Right lobe of liver (tissue), 6 donors: ENCODE data around the gene RPUSD2. TPM values are rescaled to one million over a fixed set of nuclear protein-coding genes. Genes with fewer than 3 reads are reported as not detected.

Experiments used
- ATAC-seq, 4 donors: fragments of 200-7000 bp; cut with Tn5 transposase; one replicate each; pipeline ENCODE4 v1.9.1; 2020; ENCODE audit warnings: mild to moderate bottlenecking in 4 of 4, moderate library complexity in 4 of 4
- DNase-seq, 3 donors: peaks; one replicate each; pipeline ENCODE4 v3.0.0-alpha.2; 2020
- H3K27ac ChIP-seq, 3 donors: fragments of 200-600 bp; one replicate each; pipeline ENCODE4 v1.8.0; 2022
- H3K27me3 ChIP-seq, 2 donors: fragments of 200-600 bp; one replicate each; pipeline ENCODE4 v1.8.0; 2022
- H3K36me3 ChIP-seq, 4 donors: fragments of 200-600 bp; sonication (generic) in 1 of 4; one replicate each; pipeline versions ENCODE4 v1.5.1 to v1.8.0; 2017 to 2022; ENCODE audit warnings: control low read depth in 1 of 4
- H3K4me1 ChIP-seq, 4 donors: fragments of 200-600 bp; sonication (generic) in 1 of 4; one replicate each; pipeline versions ENCODE4 v1.5.1 to v1.8.0; 2017 to 2022; ENCODE audit warnings: control low read depth in 1 of 4
- H3K4me3 ChIP-seq, 3 donors: fragments of 200-600 bp; one replicate each; pipeline ENCODE4 v1.8.0; 2022
- H3K9me3 ChIP-seq, 4 donors: fragments of 200-600 bp; sonication (generic) in 1 of 4; one replicate each; pipeline versions ENCODE4 v1.5.1 to v1.8.0; 2017 to 2022; ENCODE audit warnings: control low read depth in 1 of 4
- POLR2A ChIP-seq: fragments of 450-650 bp; IDR thresholded peaks from one replicate; pipeline ENCODE4 v1.6.1; 2017; ENCODE audit warnings: antibody characterized with exemption, mild to moderate bottlenecking
- WGBS: methylation state at CpG from one replicate; pipeline ENCODE4 v1.1.6; 2018; ENCODE audit warnings: low coverage, low lambda C conversion rate; ENCODE audit not compliant: insufficient coverage; ENCODE audit errors: missing lambda C conversion rate; 5-methylcytosine and 5-hydroxymethylcytosine counted together
- intact Hi-C, 2 donors: fragments of 100-400 bp; cut with DNase I; formaldehyde crosslinking; loops; one replicate each; pipeline versions ENCODE4 v1.11.2 to v1.14.1; 2022
- total RNA-seq, 6 experiments: library from RNA; depleted of rRNA in 2 of 6; stranded (reverse); fragments of >200 nt in 2 of 6; fragmentation: NEBNext Ultra II Directional in 3 of 6; extraction: Animal tissue kit (Norgen Biotek cat#: 25700) in 3 of 6; gene quantifications; one replicate each; pipeline versions ENCODE4 v1.1.0 to v1.2.4, GENCODE V29; 2016 to 2023
- TF ChIP-seq, protein P1 (sequence below), 4 donors: fragments of 200-600 bp in 3 of 4; fragments of 450-650 bp in 1 of 4; IDR thresholded peaks; one replicate each; pipeline versions ENCODE4 v1.5.1 to v1.8.0; 2016 to 2022; ENCODE audit warnings: antibody characterized with exemption in 4 of 4, mild to moderate bottlenecking in 2 of 4
- donor health status: DM: no; HTN: yes; CAD: no.
- donor health status: DM: no; HTN: no; CAD: no.
- donor health status: DM: no; HTN: no; CAD: no.
- donor health status: DM: no; HTN: yes; CAD: no.
- donor health status: DM: no; HTN: yes; CAD: no.

RPUSD2 gene
- total RNA-seq, 6 experiments from 2014 or later: 4.7 to 7.4 (median 6.1) TPM

DNA sequence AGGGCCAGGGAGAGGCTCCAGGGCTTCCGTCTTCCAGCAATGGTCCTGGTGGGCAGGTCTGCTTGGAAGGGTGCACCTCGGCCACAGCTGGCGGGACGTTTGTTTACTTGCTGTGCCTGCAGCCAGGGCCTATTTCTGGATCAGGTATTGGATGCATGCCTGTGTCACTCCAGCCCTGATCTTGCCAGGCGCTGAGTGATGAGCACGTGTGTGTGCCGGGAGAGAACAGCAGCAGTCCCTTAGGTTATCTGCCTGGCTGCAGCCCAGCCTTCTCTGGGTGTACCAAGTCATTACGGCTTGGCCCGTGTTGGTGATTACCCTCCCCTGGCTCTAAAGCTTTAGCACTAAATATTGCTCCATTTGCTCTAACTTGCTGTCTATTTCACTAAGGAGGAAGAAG, 19.2 kb upstream of the RPUSD2 start:
- no peaks in the 10 kb centered on the region for H3K9me3 ChIP-seq
- H3K27ac ChIP-seq: peak overlapping the region in 1 of 3 donors; percentile 18
- DNase-seq: peak; percentile 86 to 97 (median 94)

DNA sequence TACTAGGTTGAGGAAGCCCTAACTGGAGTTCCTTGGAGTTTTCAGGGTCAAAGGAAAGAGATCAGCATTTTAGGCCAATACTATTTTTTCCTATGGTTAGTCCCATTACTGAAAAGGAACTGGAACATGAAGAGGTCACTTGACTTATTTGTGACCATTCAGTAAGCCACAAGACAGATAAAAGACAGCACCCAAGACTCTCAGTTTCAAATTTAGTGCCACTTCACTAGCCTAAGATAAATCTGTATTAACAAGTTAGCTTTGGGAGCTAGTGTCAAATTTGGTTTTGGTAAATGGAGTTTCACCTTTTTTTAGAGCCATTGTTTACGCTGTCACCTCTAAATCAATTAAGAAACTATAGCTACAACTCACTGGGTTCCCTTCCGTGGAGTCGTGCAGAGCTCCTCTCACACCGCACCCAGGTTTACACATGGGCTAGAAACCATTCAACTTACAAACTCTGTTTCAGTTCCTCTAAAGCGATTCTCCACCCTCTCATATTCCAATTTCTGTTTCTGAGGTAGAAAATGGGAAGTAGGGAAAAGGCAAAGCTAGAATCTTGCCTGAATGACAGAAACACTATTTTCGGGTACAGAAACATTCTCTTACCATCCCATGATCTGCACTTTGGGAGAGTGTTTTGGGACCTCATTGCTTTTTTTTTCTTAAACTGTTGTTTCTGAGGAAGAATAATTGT, 18.6 kb upstream of the RPUSD2 start:
- H3K27me3 ChIP-seq: no peaks in the 10 kb centered on the region
- H3K9me3 ChIP-seq: no peaks in the 10 kb centered on the region
- H3K4me3 ChIP-seq: no peak overlapping the region
- no peak for TF ChIP-seq POLR2A
- TF ChIP-seq, protein P1, sequence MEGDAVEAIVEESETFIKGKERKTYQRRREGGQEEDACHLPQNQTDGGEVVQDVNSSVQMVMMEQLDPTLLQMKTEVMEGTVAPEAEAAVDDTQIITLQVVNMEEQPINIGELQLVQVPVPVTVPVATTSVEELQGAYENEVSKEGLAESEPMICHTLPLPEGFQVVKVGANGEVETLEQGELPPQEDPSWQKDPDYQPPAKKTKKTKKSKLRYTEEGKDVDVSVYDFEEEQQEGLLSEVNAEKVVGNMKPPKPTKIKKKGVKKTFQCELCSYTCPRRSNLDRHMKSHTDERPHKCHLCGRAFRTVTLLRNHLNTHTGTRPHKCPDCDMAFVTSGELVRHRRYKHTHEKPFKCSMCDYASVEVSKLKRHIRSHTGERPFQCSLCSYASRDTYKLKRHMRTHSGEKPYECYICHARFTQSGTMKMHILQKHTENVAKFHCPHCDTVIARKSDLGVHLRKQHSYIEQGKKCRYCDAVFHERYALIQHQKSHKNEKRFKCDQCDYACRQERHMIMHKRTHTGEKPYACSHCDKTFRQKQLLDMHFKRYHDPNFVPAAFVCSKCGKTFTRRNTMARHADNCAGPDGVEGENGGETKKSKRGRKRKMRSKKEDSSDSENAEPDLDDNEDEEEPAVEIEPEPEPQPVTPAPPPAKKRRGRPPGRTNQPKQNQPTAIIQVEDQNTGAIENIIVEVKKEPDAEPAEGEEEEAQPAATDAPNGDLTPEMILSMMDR (IDR thresholded peaks at IDR 0.05): no peak
- H3K36me3 ChIP-seq: peaks cover 0 to 13% (median 1%) of the 10 kb centered on the region in 4 donors
- intact Hi-C loops: no loop called here
- ATAC-seq (peak in 2 of 4 donors; percentile 6 to 27), DNase-seq (no peak)
- H3K4me1 ChIP-seq: peaks cover 0 to 12% (median 2%) of the 10 kb centered on the region in 4 donors
- peak overlapping the region in 1 of 3 donors; percentile 18 for H3K27ac ChIP-seq
- 74% methylated on average over 6 of the region's 6 CpGs for WGBS

More for the DNA sequence above, 19.2 kb upstream of the RPUSD2 start:
- WGBS: 10% methylated on average over 5 of the region's 9 CpGs
- TF ChIP-seq POLR2A: no peak
- TF ChIP-seq, protein P1 (IDR thresholded peaks at IDR 0.05): no peak
- Histone ChIP-seq H3K36me3 (peaks cover 0 to 10% (median 0%) of the 10 kb centered on the region in 4 donors), H3K4me3 (no peak overlapping the region), H3K27me3 (no peaks in the 10 kb centered on the region), H3K4me1 (peaks cover 0 to 12% (median 2%) of the 10 kb centered on the region in 4 donors)
- intact Hi-C loops: no loop called here
- ATAC-seq: peak; percentile 84 to 96 (median 93)

DNA sequence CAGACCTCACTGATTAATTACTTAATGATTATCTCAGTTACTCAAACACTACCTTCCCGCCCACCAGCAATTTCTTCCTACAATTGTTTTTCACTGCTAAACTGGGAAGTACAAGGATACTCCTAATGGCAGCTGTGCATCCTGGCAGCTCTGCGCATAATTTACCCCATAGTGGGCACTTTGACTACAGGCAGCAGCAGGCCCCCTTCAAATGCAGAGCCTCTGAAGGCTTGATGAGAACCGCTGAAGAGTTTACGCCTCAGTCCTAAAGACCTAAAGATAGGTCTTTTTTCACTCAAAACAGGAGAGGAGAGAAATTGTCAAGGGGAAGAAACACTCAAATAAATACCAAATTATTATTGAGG, 15.0 kb upstream of the RPUSD2 start:
- Histone ChIP-seq H3K27ac (no peak overlapping the region), H3K4me1 (peaks cover 0 to 12% (median 2%) of the 10 kb centered on the region in 4 donors), H3K27me3 (no peaks in the 10 kb centered on the region), H3K4me3 (no peak overlapping the region), H3K9me3 (no peaks in the 10 kb centered on the region), H3K36me3 (peaks cover 0 to 31% (median 10%) of the 10 kb centered on the region in 4 donors)
- DNase-seq (no peak), ATAC-seq (no peak)
- 74% methylated on average over 4 of the region's 4 CpGs for WGBS
- intact Hi-C loops: no loop called here
- no peak for TF ChIP-seq POLR2A
- TF ChIP-seq, protein P1 (IDR thresholded peaks at IDR 0.05): no peak

DNA sequence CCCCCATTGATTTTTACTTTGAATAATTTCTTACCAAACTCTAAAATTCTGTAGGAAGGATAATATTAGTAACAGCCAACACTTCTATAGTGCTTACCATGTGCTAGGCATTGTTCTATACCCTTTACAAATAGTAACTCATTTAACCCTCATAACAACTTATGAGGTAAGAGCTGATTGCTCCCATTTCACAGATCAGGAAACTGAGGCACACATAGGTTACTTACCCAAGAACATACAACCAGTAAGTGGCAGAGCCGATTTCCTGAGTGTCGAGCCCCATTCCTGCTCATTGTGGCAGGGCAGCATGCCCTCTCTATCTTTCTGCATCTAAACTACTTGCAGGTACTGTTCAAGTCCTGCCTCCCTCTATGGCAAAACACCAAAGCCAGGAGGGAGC, 13.2 kb upstream of the RPUSD2 start:
- Histone ChIP-seq H3K9me3 (no peaks in the 10 kb centered on the region), H3K4me3 (no peak overlapping the region), H3K4me1 (no peaks in the 10 kb centered on the region), H3K27ac (no peak overlapping the region), H3K36me3 (peaks cover 0 to 31% (median 10%) of the 10 kb centered on the region in 4 donors), H3K27me3 (no peaks in the 10 kb centered on the region)
- DNase-seq (no peak), ATAC-seq (no peak)
- no peak for TF ChIP-seq POLR2A
- TF ChIP-seq, protein P1 (IDR thresholded peaks at IDR 0.05): no peak
- intact Hi-C loops: no loop called here
- 83% methylated on average over 2 of the region's 2 CpGs for WGBS
